Subcutaneous adipose tissue (tissue), 4 donors: Measurements from ENCODE around the gene GJC3. TPM values are rescaled to one million over a fixed set of nuclear protein-coding genes. Genes with fewer than 3 reads are reported as not detected.

ENCODE experiments used
- CTCF ChIP-seq: fragments of 450-650 bp; IDR thresholded peaks from one replicate; pipeline ENCODE4 v1.5.1; 2016; ENCODE audit warnings: low read depth, mild to moderate bottlenecking, control low read depth, antibody characterized with exemption, moderate library complexity
- total RNA-seq, 4 donors: library from RNA; depleted of rRNA; stranded (reverse); fragments of >200 nt; gene quantifications; one replicate each; pipeline ENCODE4 v1.1.0, GENCODE V29; 2016

The GJC3 gene
- total RNA-seq, 4 donors from 2014 or later: 0.68 to 2.1 TPM; not detected in 2

DNA sequence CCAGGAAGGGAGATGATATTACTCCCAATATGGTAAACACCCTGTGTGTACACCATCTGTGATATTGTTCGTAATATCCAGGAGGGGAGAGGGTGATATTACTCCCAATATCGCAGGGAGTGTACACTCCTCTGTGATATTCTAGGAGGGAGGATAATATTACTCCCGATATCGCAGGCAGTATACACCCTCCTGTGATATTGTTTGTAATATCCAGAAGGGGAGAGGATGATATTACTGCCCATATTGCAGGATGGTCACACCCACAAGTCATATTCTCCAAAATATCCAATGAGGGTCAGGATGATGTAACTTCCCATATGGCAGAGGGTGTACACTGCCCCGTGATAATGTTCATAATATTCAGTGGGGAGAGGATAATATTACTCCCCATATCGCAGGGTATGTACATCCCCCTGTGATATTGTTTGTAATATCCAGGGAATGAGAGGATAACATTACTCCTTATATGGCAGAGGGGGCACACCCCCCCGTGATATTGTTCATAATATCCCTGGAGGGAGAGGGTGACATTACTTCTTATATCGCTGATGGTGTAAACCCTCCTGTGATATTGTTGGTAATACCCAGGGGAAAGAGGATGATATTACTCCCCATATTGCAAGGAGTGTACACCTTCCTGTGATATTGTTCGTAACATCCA, 29.3 kb upstream of the GJC3 start:
- no peak for TF ChIP-seq CTCF

DNA sequence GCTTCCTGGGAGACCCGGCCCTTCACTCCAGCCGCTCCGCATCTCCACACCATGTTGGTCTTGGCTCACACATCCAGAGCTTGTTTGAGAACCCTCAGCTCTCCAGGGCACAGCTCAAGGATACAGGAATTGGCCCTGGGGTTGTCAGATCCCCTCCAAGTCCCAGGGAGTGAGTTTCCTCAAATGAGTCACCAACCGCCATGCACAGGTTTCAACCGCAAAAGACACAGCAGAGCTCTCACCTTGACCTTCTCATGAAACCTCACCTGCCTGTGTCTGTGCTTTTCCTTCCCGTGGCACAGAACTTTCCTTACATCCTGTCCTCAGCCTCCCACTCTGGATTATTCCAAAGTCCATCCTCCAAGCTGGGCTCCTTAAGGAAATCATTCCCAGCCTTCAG, 25.8 kb upstream of the GJC3 start:
- no peak for TF ChIP-seq CTCF

- TF ChIP-seq CTCF: no peak
Observed at GRCh38 chr7:99953649-99954048, 24.2 kb upstream of the GJC3 start.

DNA sequence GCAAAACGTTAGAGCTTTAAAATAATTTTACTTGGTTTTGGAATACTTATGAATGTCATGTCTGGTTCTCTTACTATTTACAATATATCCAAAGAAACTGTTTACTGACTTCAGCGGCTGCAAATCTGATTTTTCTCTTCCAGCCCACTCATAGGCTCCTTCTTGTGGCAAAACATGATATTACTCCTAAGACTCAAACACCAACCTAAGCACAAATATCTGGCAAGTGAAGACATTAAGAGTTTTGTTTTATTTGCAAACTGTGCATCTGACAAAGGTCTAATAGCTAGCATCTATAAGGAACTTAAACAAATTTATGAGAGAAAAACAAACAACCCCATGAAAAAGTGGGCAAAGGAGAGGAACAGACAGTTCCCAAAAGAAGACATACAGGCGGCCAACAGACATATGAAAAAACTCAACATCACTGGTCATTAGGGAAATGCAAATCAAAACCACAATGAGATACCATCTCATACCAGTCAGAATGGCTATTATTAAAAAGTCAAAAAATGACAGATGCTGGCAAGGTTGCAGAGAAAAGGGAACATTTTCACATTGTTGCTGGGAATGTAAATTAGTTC, 20.3 kb upstream of the GJC3 start:
- no peak for TF ChIP-seq CTCF

DNA sequence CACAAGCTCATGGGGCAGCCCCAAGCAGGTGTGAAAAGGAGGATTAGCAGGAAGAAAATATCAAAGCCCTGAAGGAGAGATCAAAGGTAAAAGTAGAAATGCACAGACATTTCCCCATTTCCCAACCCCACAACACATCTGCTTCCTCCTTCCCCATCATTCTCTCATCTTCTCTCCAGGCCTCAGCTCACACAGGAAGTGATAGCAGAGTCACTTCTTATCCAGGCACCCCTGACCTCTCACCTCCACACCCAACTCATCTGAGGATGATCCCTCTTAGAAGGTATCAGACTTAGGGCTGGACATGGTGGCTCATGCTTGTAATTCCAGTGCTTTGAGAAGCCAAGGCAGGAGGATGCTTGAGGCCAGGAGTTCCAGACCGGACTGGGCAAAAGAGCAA, 18.2 kb upstream of the GJC3 start:
- no peak for TF ChIP-seq CTCF

DNA sequence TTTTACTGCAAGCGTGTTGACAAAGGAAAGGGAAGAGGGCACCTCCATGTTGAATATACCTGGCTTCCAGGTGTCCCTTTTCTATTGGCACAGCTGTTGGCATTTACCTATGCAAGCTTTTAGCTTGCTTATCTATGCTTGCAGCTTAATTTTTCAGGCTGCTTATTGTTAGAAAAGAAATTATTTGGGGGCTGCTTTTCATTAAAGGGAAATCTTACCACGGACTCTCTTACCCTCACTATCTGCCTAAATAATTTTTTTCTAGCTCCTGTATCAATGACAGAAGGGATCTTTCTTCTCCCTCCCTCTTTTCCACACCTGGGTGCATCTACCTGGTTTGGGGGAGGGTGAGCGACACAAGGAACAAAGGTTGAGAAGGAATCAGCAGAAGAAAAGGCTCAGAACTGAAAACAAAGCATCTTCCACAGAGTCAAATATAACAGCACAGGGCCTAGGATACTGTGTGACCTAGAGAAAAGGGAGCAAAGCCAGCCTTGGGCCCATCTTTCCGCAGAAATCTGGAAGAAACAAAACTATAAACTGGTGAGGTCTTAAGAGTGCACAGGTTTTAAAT, 15.2 kb upstream of the GJC3 start:
- no peak for TF ChIP-seq CTCF

GRCh38 chr7:99943641-99944496, 14.4 kb upstream of the GJC3 start:
- TF ChIP-seq CTCF: no peak
